Measurements from ENCODE around the gene NLRC5. TPM values are rescaled to one million over a fixed set of nuclear protein-coding genes. Genes with fewer than 3 reads are reported as not detected.

Gene NLRC5
- total RNA-seq, 3 donors from 2014 or later (not counting 1 experiment from before 2014, with no cell fraction given) = 320 to 563 (median 535) TPM

DNA sequence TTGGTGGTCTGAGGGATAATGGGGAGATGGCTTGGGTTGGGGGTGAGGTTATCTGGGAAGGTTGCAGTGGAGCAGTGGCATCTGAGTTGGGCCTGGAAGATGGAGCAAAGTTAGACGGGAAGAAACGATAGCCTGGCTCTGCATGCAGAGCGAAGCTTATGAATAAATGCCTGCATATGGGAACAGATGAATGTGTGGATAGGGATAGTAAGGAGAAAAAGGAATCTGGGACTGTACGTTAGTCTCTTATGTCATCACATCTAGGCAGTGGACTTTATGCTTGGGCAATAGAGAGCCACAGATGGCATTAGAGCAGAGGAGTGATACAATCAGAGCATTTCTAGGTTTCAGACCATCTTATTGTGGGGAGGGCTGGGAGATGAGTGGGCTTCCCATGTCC, 136.0 kb downstream of the NLRC5 start:
- H3K4me1 ChIP-seq (ENCODE audit: control insufficient read depth, insufficient read depth, low read length) = peaks cover 55% of the 10 kb centered on the region
- 97% methylated on average over 4 of the region's 4 CpGs for WGBS (ENCODE audit: insufficient coverage)
- Mint-ChIP-seq H3K27ac (no peak overlapping the region), H3K4me1 (peaks cover 27 to 33% of the 10 kb centered on the region in 2 donors), H3K36me3 (no peaks in the 10 kb centered on the region), H3K27me3 (ENCODE audit: low read depth in 2 of 2) (no peaks in the 10 kb centered on the region), H3K9me3 (no peaks in the 10 kb centered on the region), H3K4me3 (no peak overlapping the region)
- no peak for ATAC-seq
- H3K36me3 ChIP-seq (ENCODE audit: control insufficient read depth, insufficient read depth, low read length) = no peaks in the 10 kb centered on the region
- intact Hi-C loops (cut with micrococcal nuclease) = no loop called here
- H3K27ac ChIP-seq (ENCODE audit: low read length) = no peak overlapping the region
- no peak for DNase-seq
- no peaks in the 10 kb centered on the region for H3K9me3 ChIP-seq (ENCODE audit: control insufficient read depth, insufficient read depth, low read length)
- TF ChIP-seq CTCF (IDR thresholded peaks at IDR 0.05) = no peak
- no peak overlapping the region for H3K4me3 ChIP-seq (ENCODE audit: low read length)
- no peaks in the 10 kb centered on the region for H3K27me3 ChIP-seq (ENCODE audit: control insufficient read depth, insufficient read depth, low read length)

GRCh38 chr16:57125969-57126368, 136.6 kb downstream of the NLRC5 start:
- Mint-ChIP-seq H3K27ac (no peak overlapping the region), H3K4me3 (no peak overlapping the region), H3K36me3 (no peaks in the 10 kb centered on the region), H3K27me3 (ENCODE audit: low read depth in 2 of 2) (no peaks in the 10 kb centered on the region), H3K4me1 (peaks cover 27 to 38% of the 10 kb centered on the region in 2 donors), H3K9me3 (no peaks in the 10 kb centered on the region)
- intact Hi-C loops (cut with micrococcal nuclease) = no loop called here
- no peak for TF ChIP-seq CTCF (IDR thresholded peaks at IDR 0.05)
- Histone ChIP-seq H3K36me3 (ENCODE audit: control insufficient read depth, insufficient read depth, low read length) (no peaks in the 10 kb centered on the region), H3K9me3 (ENCODE audit: control insufficient read depth, insufficient read depth, low read length) (no peaks in the 10 kb centered on the region), H3K4me1 (ENCODE audit: control insufficient read depth, insufficient read depth, low read length) (peaks cover 61% of the 10 kb centered on the region), H3K4me3 (ENCODE audit: low read length) (no peak overlapping the region), H3K27me3 (ENCODE audit: control insufficient read depth, insufficient read depth, low read length) (no peaks in the 10 kb centered on the region), H3K27ac (ENCODE audit: low read length) (no peak overlapping the region)
- DNase-seq (no peak), ATAC-seq (no peak)
- WGBS (ENCODE audit: insufficient coverage) = 99% methylated on average over 4 of the region's 4 CpGs

DNA sequence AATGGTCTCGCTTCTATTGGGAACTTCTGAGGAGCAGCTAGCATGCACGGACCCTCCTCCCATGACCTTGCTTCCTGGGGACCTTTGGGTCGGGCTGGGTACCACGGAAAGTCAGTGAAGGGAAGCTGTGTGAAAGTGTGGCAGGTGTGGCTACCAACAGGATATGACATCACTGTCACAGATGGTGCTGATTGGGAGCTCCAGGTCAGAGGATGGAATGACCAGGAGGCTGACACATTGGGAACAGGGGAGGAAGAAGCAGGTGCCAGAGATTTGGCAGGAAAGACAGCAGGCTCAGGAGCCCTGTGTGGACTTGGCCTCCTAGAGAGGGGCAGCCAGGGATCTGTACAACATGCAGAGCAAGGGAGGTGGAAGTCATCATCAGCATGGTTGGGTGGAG, 137.1 kb downstream of the NLRC5 start:
- no peak for TF ChIP-seq CTCF (IDR thresholded peaks at IDR 0.05)
- DNase-seq (peak in 1 of 2 donors; percentile 35), ATAC-seq (peak in 1 of 3 donors; percentile 18)
- Histone ChIP-seq H3K36me3 (ENCODE audit: control insufficient read depth, insufficient read depth, low read length) (no peaks in the 10 kb centered on the region), H3K27ac (ENCODE audit: low read length) (no peak overlapping the region), H3K9me3 (ENCODE audit: control insufficient read depth, insufficient read depth, low read length) (no peaks in the 10 kb centered on the region), H3K4me1 (ENCODE audit: control insufficient read depth, insufficient read depth, low read length) (peaks cover 65% of the 10 kb centered on the region), H3K27me3 (ENCODE audit: control insufficient read depth, insufficient read depth, low read length) (no peaks in the 10 kb centered on the region), H3K4me3 (ENCODE audit: low read length) (no peak overlapping the region)
- intact Hi-C loops (cut with micrococcal nuclease) = no loop called here
- H3K36me3 Mint-ChIP-seq = no peaks in the 10 kb centered on the region
- H3K4me1 Mint-ChIP-seq = peaks cover 27 to 38% of the 10 kb centered on the region in 2 donors
- no peaks in the 10 kb centered on the region for H3K27me3 Mint-ChIP-seq (ENCODE audit: low read depth in 2 of 2)
- peak overlapping the region in 1 of 2 donors; percentile 34 for H3K27ac Mint-ChIP-seq
- no peak overlapping the region for H3K4me3 Mint-ChIP-seq
- no peaks in the 10 kb centered on the region for H3K9me3 Mint-ChIP-seq
- WGBS (ENCODE audit: insufficient coverage) = 47% methylated on average over 4 of the region's 4 CpGs

- H3K9me3 Mint-ChIP-seq = no peaks in the 10 kb centered on the region
- 85% methylated on average over 5 of the region's 5 CpGs for WGBS (ENCODE audit: insufficient coverage)
- Histone ChIP-seq H3K9me3 (ENCODE audit: control insufficient read depth, insufficient read depth, low read length) (no peaks in the 10 kb centered on the region), H3K27ac (ENCODE audit: low read length) (no peak overlapping the region), H3K36me3 (ENCODE audit: control insufficient read depth, insufficient read depth, low read length) (no peaks in the 10 kb centered on the region), H3K27me3 (ENCODE audit: control insufficient read depth, insufficient read depth, low read length) (no peaks in the 10 kb centered on the region), H3K4me3 (ENCODE audit: low read length) (no peak overlapping the region), H3K4me1 (ENCODE audit: control insufficient read depth, insufficient read depth, low read length) (peaks cover 72% of the 10 kb centered on the region)
- no peak for TF ChIP-seq CTCF (IDR thresholded peaks at IDR 0.05)
- H3K36me3 Mint-ChIP-seq = no peaks in the 10 kb centered on the region
- peak overlapping the region in 1 of 2 donors; percentile 7 for H3K27ac Mint-ChIP-seq
- ATAC-seq = no peak
- H3K4me1 Mint-ChIP-seq = peaks cover 27 to 42% of the 10 kb centered on the region in 2 donors
- DNase-seq = peak in 1 of 2 donors; percentile 19
- intact Hi-C loops (cut with micrococcal nuclease) = no loop called here
- no peak overlapping the region for H3K4me3 Mint-ChIP-seq
- no peaks in the 10 kb centered on the region for H3K27me3 Mint-ChIP-seq (ENCODE audit: low read depth in 2 of 2)
Measured at GRCh38 chr16:57127037-57127763, 137.8 kb downstream of the NLRC5 start.

All from natural killer cell (primary cell).